ENCODE measurements around the gene CAPN10.

Gene CAPN10

DNA sequence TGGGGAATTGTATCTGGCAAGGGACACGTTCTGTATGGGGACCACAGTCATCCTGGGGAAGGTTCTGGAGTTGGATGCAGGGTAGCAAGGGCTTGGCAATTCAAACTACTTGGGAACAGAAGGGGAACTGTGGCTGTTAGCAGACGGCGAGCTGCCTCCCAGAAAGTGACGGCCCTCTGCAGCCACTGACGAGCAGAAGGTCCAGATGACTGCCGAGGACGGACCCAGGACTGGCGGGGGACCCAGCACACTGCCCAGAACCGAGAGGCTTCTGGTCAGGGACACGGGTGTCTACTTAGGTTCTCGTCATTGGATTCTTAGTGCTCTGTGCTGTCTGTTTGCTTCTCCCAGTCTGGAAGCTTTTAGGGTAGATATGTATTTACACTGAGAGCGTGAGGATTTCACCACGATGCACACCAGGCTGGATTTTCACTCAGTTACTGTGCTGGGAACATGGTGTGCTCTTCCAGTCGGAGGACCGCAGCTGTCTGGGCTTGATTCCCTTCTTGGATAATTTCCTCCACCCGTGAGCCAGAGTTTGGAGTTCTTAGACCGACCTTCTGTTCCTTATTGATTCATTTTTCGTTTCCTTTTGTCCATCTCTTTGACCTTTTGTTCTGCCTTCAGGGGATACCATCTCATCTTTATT, 52.1 kb downstream of the CAPN10 start:
- no peak for DNase-seq (ENCODE audit: low spot score)

DNA sequence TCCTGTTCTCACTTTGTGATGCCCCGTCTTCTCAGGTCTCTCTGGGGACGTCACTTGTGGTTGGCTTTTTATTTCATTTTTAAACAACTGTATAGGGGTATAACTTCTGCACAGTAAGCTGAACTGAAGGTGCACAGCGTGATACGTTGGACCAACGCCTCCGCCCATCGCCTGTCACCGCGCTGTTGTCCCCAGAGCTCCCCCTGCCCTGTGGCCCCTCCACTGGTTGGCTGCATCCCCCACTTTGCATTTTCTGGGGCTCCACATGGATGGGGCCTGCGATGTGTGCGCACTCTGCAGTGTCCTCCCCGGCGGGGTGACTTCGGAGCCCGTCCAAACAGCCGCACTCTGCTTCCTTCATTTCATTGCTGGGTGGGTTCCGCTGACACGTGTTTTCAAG, 53.0 kb downstream of the CAPN10 start:
- DNase-seq (ENCODE audit: low spot score), result no peak

DNA sequence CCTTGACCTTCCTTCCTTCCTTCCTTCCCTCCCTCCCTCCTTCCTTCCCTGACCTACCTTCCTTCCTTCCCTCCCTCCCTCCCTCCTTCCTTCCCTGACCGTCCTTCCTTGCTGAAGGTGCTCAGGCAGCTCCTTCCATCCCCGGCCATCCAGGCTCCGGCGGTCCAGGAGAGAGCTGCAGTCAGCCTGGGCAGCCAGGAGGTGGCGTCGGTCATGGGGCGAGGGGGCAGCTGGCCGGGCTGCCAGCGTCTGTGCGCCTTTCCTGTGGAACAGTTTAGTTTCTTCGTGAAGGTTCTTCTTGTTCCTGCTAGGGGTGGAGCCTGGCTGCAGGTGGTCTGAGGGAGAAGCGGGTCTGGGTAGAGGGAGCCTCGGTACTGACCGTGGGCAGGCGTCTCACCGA, 54.4 kb downstream of the CAPN10 start:
- no peak for DNase-seq (ENCODE audit: low spot score)

DNA sequence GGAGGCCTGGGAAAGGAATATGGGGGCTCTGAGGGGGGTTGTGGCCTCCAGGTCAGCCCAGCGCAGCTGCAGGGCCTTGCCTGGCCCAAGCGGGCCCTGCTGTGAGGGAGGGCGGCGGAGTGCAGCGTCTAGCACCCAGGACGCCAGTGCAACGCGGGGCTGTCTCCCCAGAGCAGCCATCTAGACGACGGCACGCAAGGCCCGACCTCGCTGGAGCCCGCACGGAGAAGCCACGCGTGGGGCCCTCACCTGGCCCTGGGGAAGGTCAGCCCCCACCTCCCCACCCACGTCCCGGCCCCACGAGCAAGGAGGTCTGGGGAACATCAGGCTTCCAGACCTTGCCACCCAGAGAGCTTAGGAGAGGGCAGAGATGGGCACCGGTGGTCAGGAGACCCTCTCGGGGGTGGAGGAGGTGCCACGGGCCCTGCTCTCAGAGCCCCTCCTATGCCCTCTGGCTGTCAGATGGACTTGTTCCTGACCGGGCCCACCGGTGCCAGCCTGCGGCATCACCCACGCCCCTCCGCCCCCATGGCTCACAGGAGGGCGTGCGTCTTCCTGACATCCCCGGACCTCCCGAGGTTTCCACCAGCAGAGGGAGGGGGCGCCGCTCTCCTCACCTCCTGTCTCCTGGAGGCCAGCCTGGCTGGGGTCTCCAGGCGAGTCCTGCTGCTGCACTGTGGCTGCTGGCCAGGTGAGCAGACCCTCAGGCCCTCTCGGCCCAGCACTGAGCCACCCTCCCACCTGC, 55.7 kb downstream of the CAPN10 start:
- DNase-seq (ENCODE audit: low spot score), result no peak

DNA sequence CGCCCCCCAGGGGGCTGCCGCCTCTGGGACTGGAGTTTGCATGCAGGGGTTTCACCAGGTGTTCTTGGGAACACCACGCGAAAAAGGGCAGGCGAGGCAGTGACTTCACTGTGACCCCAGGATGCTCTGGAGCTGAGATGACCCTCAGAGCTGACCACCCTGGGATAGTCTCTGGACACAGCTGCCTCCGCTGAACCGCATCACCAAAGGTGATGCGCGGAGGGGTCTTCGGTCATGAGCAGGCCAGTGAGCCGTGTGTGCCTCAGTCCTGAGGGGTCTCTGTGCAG, 56.2 kb downstream of the CAPN10 start:
- no peak for DNase-seq (ENCODE audit: low spot score)

DNA sequence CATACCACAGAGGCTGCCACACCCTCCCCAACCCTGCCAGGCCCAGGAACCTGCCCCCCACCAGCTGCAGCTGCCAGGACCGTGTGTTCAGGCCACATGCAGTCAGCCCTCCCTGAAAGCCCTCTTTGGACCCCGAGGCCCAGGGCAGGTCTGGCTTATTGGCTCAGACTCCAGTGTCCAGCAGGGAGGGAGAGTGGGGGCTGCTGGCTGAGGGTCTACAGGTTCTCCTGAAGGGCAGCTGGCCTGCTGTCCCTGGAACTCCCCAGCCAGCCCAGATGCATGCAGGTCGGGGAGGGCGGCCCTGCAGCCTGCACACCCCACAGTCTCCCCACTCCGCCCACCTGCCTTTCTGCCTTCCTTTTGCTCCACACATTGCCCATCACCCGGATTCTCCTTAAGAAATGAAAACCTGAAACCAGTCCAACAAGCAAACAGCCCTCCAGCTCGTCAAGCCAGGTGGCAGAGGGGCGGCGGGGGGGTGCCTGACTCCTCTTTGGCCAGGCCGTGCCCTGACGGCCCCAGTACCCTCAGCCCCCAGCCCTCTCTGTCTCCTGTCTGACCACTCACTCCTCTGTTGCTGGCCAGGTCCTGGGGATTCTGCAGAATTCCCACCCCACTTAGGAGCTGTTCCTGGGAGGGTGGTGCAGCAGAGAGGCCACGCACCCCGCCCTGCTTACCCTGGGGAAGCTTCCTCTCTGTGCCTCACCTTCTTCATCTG, 56.7 kb downstream of the CAPN10 start:
- no peak for DNase-seq (ENCODE audit: low spot score)

DNA sequence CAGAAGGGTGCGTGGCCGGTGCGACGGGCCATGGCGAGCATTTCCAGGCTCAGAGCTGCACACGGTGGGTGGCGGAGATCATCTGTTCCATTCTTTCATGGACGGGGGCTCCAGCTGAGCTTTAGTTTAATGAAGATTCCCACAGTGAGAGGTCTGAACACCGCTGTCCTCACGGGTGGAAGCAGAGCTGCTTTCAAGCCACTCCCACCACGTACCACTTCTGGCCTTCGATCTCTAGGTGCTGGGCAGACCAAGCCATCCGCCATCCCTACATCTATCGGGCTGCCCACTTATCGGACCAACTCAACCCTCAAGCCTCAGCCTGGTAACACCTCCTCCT, 57.2 kb downstream of the CAPN10 start:
- DNase-seq (ENCODE audit: low spot score), result no peak

DNA sequence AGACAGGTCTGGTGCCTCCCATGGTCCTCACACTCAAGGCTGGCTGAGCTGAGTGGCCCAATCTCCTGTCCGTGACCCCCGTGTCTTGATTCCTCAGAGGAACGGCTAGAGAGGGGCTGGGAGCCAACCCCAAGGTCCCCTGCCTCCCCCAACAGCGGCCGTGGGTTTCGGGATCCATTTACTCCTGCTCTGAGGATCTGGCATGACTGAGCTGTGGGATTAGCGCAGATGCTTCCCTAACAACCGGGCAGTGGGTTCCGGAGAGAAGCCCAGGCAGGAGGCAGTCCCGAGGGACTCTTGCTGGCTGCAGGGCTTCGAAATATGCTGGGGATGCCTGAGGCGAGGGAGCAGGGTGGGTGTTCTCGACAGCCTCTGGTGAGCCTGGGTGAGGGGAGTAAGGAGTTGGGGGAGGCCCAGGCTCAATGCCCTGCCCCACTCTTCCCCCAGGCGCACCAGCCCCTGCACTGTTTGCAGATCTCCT, 57.7 kb downstream of the CAPN10 start:
- DNase-seq (ENCODE audit: low spot score), result no peak

DNA sequence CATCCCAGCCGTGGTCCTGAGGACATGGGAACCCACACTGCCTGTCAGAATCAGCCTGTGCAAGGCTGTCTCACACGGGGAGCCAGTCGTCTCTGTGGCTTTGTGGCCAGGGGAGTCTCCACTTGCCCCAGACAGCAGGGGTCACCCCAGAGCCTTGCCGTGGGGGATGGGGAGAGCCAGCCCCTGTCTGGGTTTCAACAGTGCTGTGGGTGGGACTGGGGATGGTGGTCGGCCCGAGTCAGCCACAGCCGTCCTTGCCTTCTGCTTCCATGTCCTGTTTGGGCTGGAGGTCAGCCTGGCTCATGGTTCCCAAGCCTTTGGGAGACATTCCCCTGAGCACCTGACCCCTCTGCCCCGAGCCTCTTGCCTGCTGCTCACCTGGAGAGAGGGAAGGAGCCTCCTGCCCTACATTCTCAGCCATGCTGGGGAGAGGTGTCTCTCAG, 58.3 kb downstream of the CAPN10 start:
- DNase-seq (ENCODE audit: low spot score), result no peak

DNA sequence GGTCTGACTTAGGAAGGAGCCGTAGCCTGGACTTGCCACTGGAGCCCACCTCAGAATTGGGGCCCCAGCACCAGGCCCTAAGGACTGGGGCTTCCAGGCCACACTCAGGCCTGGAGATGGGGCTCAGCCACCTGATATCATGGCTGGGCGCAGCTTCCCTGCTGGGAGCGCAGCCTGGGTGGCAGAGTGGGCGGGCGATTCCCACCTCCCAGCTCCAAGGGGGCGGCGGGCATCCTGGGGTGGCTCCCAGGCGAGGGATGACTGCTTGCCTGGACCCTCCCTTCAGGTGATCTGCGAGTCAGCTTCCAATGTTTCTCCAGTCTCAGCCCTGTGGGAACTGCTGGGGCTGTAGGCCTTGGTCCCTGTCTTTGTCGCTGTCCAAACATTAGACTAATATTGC, 58.8 kb downstream of the CAPN10 start:
- no peak for DNase-seq (ENCODE audit: low spot score)

DNA sequence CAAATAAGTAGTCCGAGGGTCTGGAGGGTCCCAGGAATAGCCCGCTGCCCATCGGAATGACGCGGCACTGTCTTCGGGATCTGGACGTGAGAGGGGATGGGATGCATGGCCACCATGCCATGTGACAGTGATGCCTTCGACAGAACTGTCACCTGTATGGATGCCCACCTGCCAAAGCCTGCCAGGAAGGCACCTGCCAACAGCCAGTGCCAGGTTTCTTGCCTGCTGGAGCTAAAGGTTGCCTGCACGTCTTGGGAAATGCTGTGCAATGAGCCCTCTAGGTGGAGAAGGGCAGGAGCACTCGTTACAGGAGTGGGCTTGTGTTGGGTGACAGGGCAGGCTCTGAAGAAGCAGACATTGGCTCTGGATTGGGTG, 59.3 kb downstream of the CAPN10 start:
- no peak for DNase-seq (ENCODE audit: low spot score)

DNA sequence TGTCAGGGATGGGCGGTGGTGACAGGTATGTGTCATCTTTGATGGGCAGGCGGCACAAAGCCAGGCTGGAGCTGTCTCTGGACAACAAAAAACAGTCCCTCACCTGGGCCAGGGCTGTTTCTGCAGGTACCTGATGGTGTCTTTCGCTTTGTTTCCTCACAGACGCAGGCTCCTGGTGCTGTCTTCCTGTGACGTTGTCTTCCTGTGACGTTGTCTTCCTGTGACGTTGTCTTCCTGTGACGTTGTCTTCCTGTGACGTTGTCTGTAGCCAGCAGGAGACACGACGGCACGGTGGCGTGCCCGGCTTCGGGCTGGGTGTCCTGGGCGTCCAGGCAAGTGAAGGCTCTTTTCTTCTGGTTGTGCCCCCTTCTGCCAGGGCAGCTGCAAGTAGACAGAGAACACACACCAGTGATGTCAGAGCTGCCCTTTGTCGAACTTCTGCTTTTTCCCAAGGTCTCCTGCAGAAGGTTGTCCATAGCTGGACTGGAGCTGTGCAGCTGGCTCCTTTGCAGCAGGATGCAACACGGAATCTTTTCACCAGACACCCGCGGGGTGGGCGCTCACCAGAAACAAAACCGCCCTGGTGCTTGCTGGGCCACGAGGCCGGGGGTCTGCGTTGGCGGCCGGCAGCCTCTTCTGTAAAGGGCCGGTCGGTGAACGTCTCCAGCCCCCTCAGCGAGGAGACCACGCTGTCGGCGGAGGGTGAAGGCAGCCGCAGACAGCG, 59.8 kb downstream of the CAPN10 start:
- no peak for DNase-seq (ENCODE audit: low spot score)

DNA sequence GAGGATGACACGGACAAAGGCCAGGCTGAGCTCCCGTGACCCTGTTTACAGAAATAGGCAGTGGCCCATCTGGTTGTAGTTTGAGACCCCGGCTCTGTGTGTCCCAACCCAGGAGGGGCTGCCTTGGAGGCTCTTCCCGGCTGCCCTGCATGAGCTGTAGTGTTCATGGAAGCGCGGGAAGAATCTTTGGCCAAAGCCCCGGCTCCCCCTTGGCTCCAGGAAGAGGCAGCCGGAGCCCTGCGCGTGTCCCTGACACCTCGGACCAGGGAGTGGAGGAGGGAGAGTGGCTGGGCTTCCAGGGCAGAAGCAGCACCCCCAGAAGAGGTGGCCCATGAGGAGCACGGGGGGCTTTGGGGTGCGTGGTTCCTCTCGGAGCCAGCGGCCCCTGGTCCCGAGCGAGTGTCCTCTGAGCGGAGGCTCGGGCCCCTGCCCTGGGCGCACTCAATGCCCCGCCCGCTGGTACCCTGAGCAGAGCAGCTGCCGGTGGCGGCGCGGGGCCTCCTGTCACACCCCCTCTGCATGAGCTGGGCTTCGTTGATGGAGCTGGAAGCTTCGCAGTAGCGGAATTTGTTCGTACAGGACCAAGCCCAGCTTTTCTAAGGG, 60.5 kb downstream of the CAPN10 start:
- DNase-seq (ENCODE audit: low spot score), result no peak

DNA sequence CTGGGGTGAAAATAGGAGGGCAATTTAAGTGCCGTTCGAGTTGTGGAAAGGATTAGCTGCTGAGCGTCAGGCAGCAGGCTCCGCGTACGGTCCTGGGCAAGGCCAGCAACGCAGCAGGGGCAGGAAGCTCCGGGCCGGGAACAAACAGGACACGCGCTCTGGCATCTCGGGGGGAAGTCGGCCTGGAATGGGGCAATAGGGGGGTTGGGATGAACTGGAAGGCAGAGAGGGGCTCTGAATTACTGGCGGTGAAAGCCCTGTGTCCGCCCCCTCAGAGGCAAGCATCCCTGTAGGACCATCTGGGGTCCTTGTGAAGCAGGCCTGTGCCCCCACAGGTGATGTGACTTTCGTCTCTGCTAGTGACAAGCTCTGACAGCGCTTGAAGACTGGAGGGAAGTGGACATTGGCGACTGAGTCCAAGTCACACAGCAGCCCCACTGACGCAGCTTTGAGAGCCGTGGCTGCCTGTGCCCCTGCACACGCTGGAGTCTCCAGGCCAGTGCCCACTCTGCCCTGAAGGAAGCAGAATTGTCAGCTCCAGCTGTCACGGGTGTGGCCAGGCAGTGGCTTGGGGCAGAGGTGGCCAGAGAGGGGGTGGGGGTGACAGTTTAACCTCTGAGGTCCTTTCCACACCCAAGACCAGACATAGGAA, 61.1 kb downstream of the CAPN10 start:
- DNase-seq (ENCODE audit: low spot score), result no peak

DNA sequence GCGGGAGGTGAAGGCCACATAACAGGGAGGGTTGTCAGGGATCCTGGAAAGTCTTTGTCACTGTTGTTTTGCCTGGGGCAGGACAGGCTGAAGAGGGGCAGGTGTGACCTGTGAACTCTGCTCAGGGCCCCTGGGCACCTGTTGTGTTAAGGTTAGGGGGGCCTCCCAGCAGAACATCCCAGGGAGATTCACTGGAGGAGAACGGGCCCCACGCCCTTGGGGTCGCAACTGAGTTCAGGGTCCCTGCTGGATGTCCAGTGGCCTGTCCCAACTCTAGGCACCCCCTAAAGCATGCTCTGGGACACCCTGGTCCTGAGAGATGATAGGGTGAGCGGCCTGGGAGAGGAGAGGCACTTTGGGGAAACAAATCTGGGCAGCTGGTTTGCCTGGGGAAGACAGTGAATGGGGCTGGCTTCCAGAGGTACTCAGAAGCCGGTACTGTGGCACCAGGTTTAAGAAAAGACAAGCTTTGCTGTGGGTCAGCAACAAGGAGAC, 61.7 kb downstream of the CAPN10 start:
- DNase-seq (ENCODE audit: low spot score), result no peak

All from CD4-positive, alpha-beta T cell treated with Interleukin-6 at 100 ng/mL for 8 hours (primary cell).